ENCODE measurements around the gene C4orf50.

DNA sequence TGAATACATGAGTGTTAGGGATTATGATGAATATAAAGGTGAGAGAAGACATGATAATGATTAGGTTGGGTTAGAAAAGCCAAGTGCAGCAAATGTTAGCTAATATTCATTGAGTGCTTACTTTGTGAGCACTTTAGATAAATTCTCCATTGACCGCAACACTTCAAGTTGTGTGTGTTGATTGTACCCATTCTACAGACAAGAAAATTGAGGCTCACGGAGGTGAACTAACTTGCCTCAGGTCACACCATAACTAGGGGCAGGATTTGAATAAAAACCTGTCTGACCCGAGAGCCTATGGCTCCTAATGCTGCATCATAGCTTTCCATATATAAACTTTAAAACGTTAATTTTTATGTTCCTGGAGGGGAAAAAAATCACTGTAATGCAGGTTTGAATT lies 15.2 kb upstream of the C4orf50 start:
- TF ChIP-seq POLR2A (IDR thresholded peaks at IDR 0.05) = no peak
- TF ChIP-seq, protein P1, sequence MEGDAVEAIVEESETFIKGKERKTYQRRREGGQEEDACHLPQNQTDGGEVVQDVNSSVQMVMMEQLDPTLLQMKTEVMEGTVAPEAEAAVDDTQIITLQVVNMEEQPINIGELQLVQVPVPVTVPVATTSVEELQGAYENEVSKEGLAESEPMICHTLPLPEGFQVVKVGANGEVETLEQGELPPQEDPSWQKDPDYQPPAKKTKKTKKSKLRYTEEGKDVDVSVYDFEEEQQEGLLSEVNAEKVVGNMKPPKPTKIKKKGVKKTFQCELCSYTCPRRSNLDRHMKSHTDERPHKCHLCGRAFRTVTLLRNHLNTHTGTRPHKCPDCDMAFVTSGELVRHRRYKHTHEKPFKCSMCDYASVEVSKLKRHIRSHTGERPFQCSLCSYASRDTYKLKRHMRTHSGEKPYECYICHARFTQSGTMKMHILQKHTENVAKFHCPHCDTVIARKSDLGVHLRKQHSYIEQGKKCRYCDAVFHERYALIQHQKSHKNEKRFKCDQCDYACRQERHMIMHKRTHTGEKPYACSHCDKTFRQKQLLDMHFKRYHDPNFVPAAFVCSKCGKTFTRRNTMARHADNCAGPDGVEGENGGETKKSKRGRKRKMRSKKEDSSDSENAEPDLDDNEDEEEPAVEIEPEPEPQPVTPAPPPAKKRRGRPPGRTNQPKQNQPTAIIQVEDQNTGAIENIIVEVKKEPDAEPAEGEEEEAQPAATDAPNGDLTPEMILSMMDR (IDR thresholded peaks at IDR 0.05) = no peak

Data from tibial nerve (tissue), 3 donors.